Mesothelial cell of epicardium (in vitro differentiated cells): Measurements from ENCODE around the gene ASPG. TPM values are rescaled to one million over a fixed set of nuclear protein-coding genes. Genes with fewer than 3 reads are reported as not detected.

Experiments
- DNase-seq, 2 experiments: peaks; one replicate each; pipeline ENCODE4 v3.0.0; 2021; ENCODE audit warnings: low spot score in 2 of 2; ENCODE audit not compliant: unreplicated experiment in 2 of 2
- H3K27ac Mint-ChIP-seq: 2 replicates; pipeline ENCODE4 v1.8.0; 2021; ENCODE audit warnings: mixed read lengths
- H3K27me3 Mint-ChIP-seq: 2 replicates; pipeline ENCODE4 v1.8.0; 2021; ENCODE audit warnings: low read depth, mixed read lengths
- H3K36me3 Mint-ChIP-seq: 2 replicates; pipeline ENCODE4 v1.8.0; 2021; ENCODE audit warnings: mixed read lengths
- H3K4me1 Mint-ChIP-seq: 2 replicates; pipeline ENCODE4 v1.8.0; 2021; ENCODE audit warnings: mixed read lengths
- H3K4me3 Mint-ChIP-seq: 2 replicates; pipeline ENCODE4 v1.8.0; 2021; ENCODE audit warnings: mild to moderate bottlenecking, moderate library complexity, mixed read lengths
- H3K9me3 Mint-ChIP-seq: 2 replicates; pipeline ENCODE4 v1.8.0; 2021; ENCODE audit warnings: mixed read lengths
- CTCF ChIP-seq: fragments of 200-600 bp; sonication (generic); IDR thresholded peaks from one replicate; pipeline ENCODE4 v1.5.0; 2021; ENCODE audit warnings: antibody characterized with exemption; ENCODE audit not compliant: unreplicated experiment
- total RNA-seq: library from RNA; stranded (reverse); gene quantifications from 3 replicates; pipeline ENCODE4 v1.2.1, GENCODE V29; 2021

Gene ASPG
- total RNA-seq, 1 donor from 2014 or later = 3.3 TPM

GRCh38 chr14:104114421-104115130 lies 29.1 kb downstream of the ASPG start:
- no peaks in the 10 kb centered on the region for H3K36me3 Mint-ChIP-seq
- peaks cover 10% of the 10 kb centered on the region for H3K4me1 Mint-ChIP-seq
- H3K27me3 Mint-ChIP-seq = peaks cover 43% of the 10 kb centered on the region
- no peak overlapping the region for H3K27ac Mint-ChIP-seq
- no peak for TF ChIP-seq CTCF
- no peaks in the 10 kb centered on the region for H3K9me3 Mint-ChIP-seq
- no peak overlapping the region for H3K4me3 Mint-ChIP-seq
- DNase-seq = peak; percentile 16 to 37

- DNase-seq = peak in 1 of 2 experiments; percentile 34
- peak overlapping the region; percentile 61 for H3K4me3 Mint-ChIP-seq
- peaks cover 47% of the 10 kb centered on the region for H3K27me3 Mint-ChIP-seq
- no peak for TF ChIP-seq CTCF
- H3K36me3 Mint-ChIP-seq = no peaks in the 10 kb centered on the region
- peak overlapping the region; percentile 59 for H3K27ac Mint-ChIP-seq
- H3K9me3 Mint-ChIP-seq = no peaks in the 10 kb centered on the region
- H3K4me1 Mint-ChIP-seq = peaks cover 13% of the 10 kb centered on the region
Measured at GRCh38 chr14:104115131-104115600, 29.7 kb downstream of the ASPG start.

- Mint-ChIP-seq H3K4me3 (peak overlapping the region; percentile 61), H3K27me3 (peaks cover 52% of the 10 kb centered on the region), H3K27ac (peak overlapping the region; percentile 59), H3K4me1 (peaks cover 13% of the 10 kb centered on the region), H3K9me3 (no peaks in the 10 kb centered on the region), H3K36me3 (no peaks in the 10 kb centered on the region)
- no peak for TF ChIP-seq CTCF
- DNase-seq = no peak
Measured at GRCh38 chr14:104115691-104116287, 30.3 kb downstream of the ASPG start.

- Mint-ChIP-seq H3K4me3 (peak overlapping the region; percentile 61), H3K36me3 (no peaks in the 10 kb centered on the region), H3K27ac (peak overlapping the region; percentile 59), H3K9me3 (no peaks in the 10 kb centered on the region), H3K27me3 (peaks cover 56% of the 10 kb centered on the region), H3K4me1 (peaks cover 10% of the 10 kb centered on the region)
- TF ChIP-seq CTCF = no peak
- peak in 1 of 2 experiments; percentile 50 for DNase-seq
Measured at GRCh38 chr14:104116288-104116755, 30.8 kb downstream of the ASPG start.

- Mint-ChIP-seq H3K4me3 (peak overlapping the region; percentile 62), H3K9me3 (no peaks in the 10 kb centered on the region), H3K4me1 (peaks cover 10% of the 10 kb centered on the region), H3K36me3 (no peaks in the 10 kb centered on the region), H3K27me3 (peaks cover 58% of the 10 kb centered on the region), H3K27ac (peak overlapping the region; percentile 59)
- peak; percentile 45 to 75 for DNase-seq
- no peak for TF ChIP-seq CTCF
Measured at GRCh38 chr14:104116756-104117340, 31.3 kb downstream of the ASPG start.
